ENCODE measurements around the gene GRXCR2.

GRCh38 chr5:145898171-145898570 lies 25.4 kb upstream of the GRXCR2 start:
- TF ChIP-seq POLR2AphosphoS5 (IDR thresholded peaks at IDR 0.05; ENCODE audit: low read depth, low read length) (no peak), CTCF (IDR thresholded peaks at IDR 0.05) (no peak)
